Smooth muscle cell (in vitro differentiated cells): ENCODE data around the gene NODAL. TPM values are rescaled to one million over a fixed set of nuclear protein-coding genes. Genes with fewer than 3 reads are reported as not detected.

Experiments used
- DNase-seq: peaks from one replicate; lab custom pipeline; 2025; ENCODE audit not compliant: unreplicated experiment; lab: John Stamatoyannopoulos, UW
- H2AFZ ChIP-seq: fragments of 200-600 bp; sonication (generic); 2 replicates; pipeline ENCODE4 v1.6.0; 2016; ENCODE audit warnings: antibody characterized with exemption, low read depth, mild to moderate bottlenecking
- H3F3A ChIP-seq: fragments of 200-600 bp; sonication (generic); 2 replicates; pipeline ENCODE4 v1.6.0; 2017; ENCODE audit warnings: antibody characterized with exemption, low read depth
- H3K27ac ChIP-seq: fragments of 200-600 bp; sonication (generic); 2 replicates; pipeline ENCODE4 v1.5.1; 2016; ENCODE audit warnings: low read depth, mild to moderate bottlenecking
- H3K27me3 ChIP-seq: fragments of 200-600 bp; sonication (generic); 2 replicates; pipeline ENCODE4 v1.6.1; 2016; ENCODE audit warnings: low read depth, mild to moderate bottlenecking
- H3K36me3 ChIP-seq: fragments of 200-600 bp; sonication (generic); 2 replicates; pipeline ENCODE4 v1.5.1; 2016; ENCODE audit warnings: low read depth
- H3K4me1 ChIP-seq: fragments of 200-600 bp; sonication (generic); 2 replicates; pipeline ENCODE4 v1.5.1; 2016; ENCODE audit warnings: low read depth
- H3K4me2 ChIP-seq: fragments of 200-600 bp; sonication (generic); 2 replicates; pipeline ENCODE4 v1.6.0; 2016; ENCODE audit warnings: mild to moderate bottlenecking
- H3K4me3 ChIP-seq: fragments of 200-600 bp; sonication (generic); 2 replicates; pipeline ENCODE4 v1.5.1; 2016; ENCODE audit warnings: mild to moderate bottlenecking
- H3K79me2 ChIP-seq: fragments of 200-600 bp; sonication (generic); 2 replicates; pipeline ENCODE4 v1.6.0; 2016; ENCODE audit warnings: low read depth, mild to moderate bottlenecking
- H3K9ac ChIP-seq: fragments of 200-600 bp; sonication (generic); 2 replicates; pipeline ENCODE4 v1.6.0; 2016; ENCODE audit warnings: low read depth
- H3K9me3 ChIP-seq: fragments of 200-600 bp; sonication (generic); replicated peaks from 2 replicates; pipeline ENCODE4 v1.5.1; 2016; ENCODE audit warnings: low read depth
- H4K20me1 ChIP-seq: fragments of 200-600 bp; sonication (generic); 2 replicates; pipeline ENCODE4 v1.6.0; 2016; ENCODE audit warnings: low read depth
- CTCF ChIP-seq: fragments of 200-600 bp; sonication (generic); IDR thresholded peaks from 2 replicates; pipeline ENCODE4 v1.5.1; 2017; ENCODE audit warnings: borderline replicate concordance, mild to moderate bottlenecking, antibody characterized with exemption; ENCODE audit not compliant: insufficient read depth, poor library complexity, severe bottlenecking
- WGBS: methylation state at CpG from one replicate; pipeline ENCODE4 v1.1.7; 2016; ENCODE audit warnings: low lambda C conversion rate; 5-methylcytosine and 5-hydroxymethylcytosine counted together
- polyA plus RNA-seq: library from polyadenylated mRNA; unstranded; fragments of >200 nt; fragmentation: Nextera tagmentation; extraction: Ambion mirVana; gene quantifications from 2 replicates; pipeline ENCODE4 v1.2.1, GENCODE V29; 2016
- total RNA-seq: library from RNA; depleted of rRNA; stranded (reverse); fragments of >200 nt; gene quantifications from 2 replicates; pipeline ENCODE4 v1.2.3, GENCODE V29; 2014

NODAL gene
- total and polyA plus RNA-seq, 2 experiments from 2014 or later, result 0.81 TPM; not detected in 1

- H2AFZ ChIP-seq, result no peak overlapping the region
- no peak overlapping the region for H3K9ac ChIP-seq
- no peak overlapping the region for H3K4me2 ChIP-seq
- peaks cover 8% of the 10 kb centered on the region for H3K4me1 ChIP-seq
- no peak overlapping the region for H3K4me3 ChIP-seq
- peaks cover 89% of the 10 kb centered on the region for H3K79me2 ChIP-seq
- 100% methylated on average over 3 of the region's 3 CpGs for WGBS
- TF ChIP-seq CTCF, result no peak
- peaks cover 98% of the 10 kb centered on the region for H4K20me1 ChIP-seq
- no peaks in the 10 kb centered on the region for H3K36me3 ChIP-seq
- DNase-seq, result no peak
- H3K9me3 ChIP-seq, result no peaks in the 10 kb centered on the region
- peaks cover 8% of the 10 kb centered on the region for H3F3A ChIP-seq
- no peaks in the 10 kb centered on the region for H3K27me3 ChIP-seq
- no peak overlapping the region for H3K27ac ChIP-seq
These were observed 31.7 kb downstream of the NODAL start for GRCh38 chr10:70409772-70410171.

GRCh38 chr10:70405037-70405824 lies 36.2 kb downstream of the NODAL start:
- Histone ChIP-seq H2AFZ (no peak overlapping the region), H3K27me3 (no peaks in the 10 kb centered on the region), H3K4me3 (peak overlapping the region; percentile 79), H3K4me1 (peaks cover 8% of the 10 kb centered on the region), H3K27ac (peak overlapping the region; percentile 86), H3K9ac (peak overlapping the region; percentile 94), H3F3A (peaks cover 8% of the 10 kb centered on the region), H3K4me2 (peak overlapping the region; percentile 91), H3K36me3 (no peaks in the 10 kb centered on the region), H3K9me3 (no peaks in the 10 kb centered on the region), H4K20me1 (peaks cover 58% of the 10 kb centered on the region), H3K79me2 (peaks cover 55% of the 10 kb centered on the region)
- TF ChIP-seq CTCF, result no peak
- peak; percentile 56 for DNase-seq
- 3% methylated on average over 18 of the region's 18 CpGs for WGBS

- peaks cover 53% of the 10 kb centered on the region for H4K20me1 ChIP-seq
- TF ChIP-seq CTCF, result no peak
- no peak for DNase-seq
- peaks cover 8% of the 10 kb centered on the region for H3K4me1 ChIP-seq
- H3K4me3 ChIP-seq, result peak overlapping the region; percentile 79
- peak overlapping the region; percentile 94 for H3K9ac ChIP-seq
- peak overlapping the region; percentile 86 for H3K27ac ChIP-seq
- H3K9me3 ChIP-seq, result no peaks in the 10 kb centered on the region
- under 1% methylated on average over 11 of the region's 11 CpGs for WGBS
- H3K36me3 ChIP-seq, result no peaks in the 10 kb centered on the region
- H3K27me3 ChIP-seq, result no peaks in the 10 kb centered on the region
- H3K4me2 ChIP-seq, result peak overlapping the region; percentile 91
- no peak overlapping the region for H2AFZ ChIP-seq
- peaks cover 8% of the 10 kb centered on the region for H3F3A ChIP-seq
- H3K79me2 ChIP-seq, result peaks cover 50% of the 10 kb centered on the region
These were observed 36.8 kb downstream of the NODAL start for GRCh38 chr10:70404787-70405036.
